DMS114 treated with DMSO at 0.1 percent for 48 hours (cell line): ENCODE results near the gene DZANK1.
"Not testable (repeated sequence)": the region's sequence is repeated elsewhere in the genome, so short reads cannot be mapped to it uniquely, and the experiment has no call there.

ENCODE experiments used
- DNase-seq: peaks from one replicate; lab custom pipeline; 2025; ENCODE audit not compliant: unreplicated experiment; lab: John Stamatoyannopoulos, UW

DZANK1 gene

GRCh38 chr20:18380908-18381529, 85.8 kb downstream of the DZANK1 start:
- no peak for DNase-seq

- no peak for DNase-seq
Observed at GRCh38 chr20:18377896-18378481, 88.8 kb downstream of the DZANK1 start.

GRCh38 chr20:18375551-18375950, 91.3 kb downstream of the DZANK1 start:
- not testable (repeated sequence) for DNase-seq

GRCh38 chr20:18372296-18372695, 94.5 kb downstream of the DZANK1 start:
- DNase-seq: no peak

GRCh38 chr20:18364768-18365167, 102.1 kb downstream of the DZANK1 start:
- DNase-seq: no peak

- DNase-seq: no peak
Observed at GRCh38 chr20:18363708-18364107, 103.1 kb downstream of the DZANK1 start.

GRCh38 chr20:18362916-18363315, 103.9 kb downstream of the DZANK1 start:
- no peak for DNase-seq

- DNase-seq: no peak
Observed at GRCh38 chr20:18361678-18362077, 105.2 kb downstream of the DZANK1 start.

- DNase-seq: no peak
Observed at GRCh38 chr20:18360635-18361034, 106.2 kb downstream of the DZANK1 start.

GRCh38 chr20:18359854-18360253, 107.0 kb downstream of the DZANK1 start:
- no peak for DNase-seq

GRCh38 chr20:18349749-18350148, 117.1 kb downstream of the DZANK1 start:
- not testable (repeated sequence) for DNase-seq
